Urothelium cell line (cell line): ENCODE data around the gene PHC2.

ENCODE experiments used
- DNase-seq: peaks from one replicate; pipeline ENCODE4 v3.0.0; 2011; ENCODE audit warnings: low spot score, mixed read lengths
- FAIRE-seq: peaks from 2 replicates; lab custom pipeline; 2011; peaks lifted over from hg19 to GRCh38; lab: Jason Lieb, UNC

The PHC2 gene

DNA sequence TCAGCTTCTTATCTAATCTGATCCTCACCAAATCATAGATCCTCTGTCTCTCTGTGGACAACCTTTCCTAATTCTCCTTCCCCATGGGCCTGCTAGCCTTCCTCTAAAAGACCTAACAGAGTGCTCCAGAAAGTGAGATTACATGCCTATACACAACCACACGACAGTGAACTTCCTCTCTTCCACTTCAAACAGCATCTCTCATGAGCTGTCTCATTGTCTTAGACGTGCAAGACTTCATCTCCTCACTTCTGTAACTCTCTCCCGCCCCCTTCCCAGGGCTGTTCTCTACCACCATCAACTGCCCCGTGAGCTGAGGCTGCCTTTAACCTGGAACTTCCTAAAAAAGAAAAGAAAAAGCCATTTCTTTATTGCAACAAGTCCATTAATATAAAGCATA, 95.9 kb downstream of the PHC2 start:
- FAIRE-seq = no peak
- no peak for DNase-seq

DNA sequence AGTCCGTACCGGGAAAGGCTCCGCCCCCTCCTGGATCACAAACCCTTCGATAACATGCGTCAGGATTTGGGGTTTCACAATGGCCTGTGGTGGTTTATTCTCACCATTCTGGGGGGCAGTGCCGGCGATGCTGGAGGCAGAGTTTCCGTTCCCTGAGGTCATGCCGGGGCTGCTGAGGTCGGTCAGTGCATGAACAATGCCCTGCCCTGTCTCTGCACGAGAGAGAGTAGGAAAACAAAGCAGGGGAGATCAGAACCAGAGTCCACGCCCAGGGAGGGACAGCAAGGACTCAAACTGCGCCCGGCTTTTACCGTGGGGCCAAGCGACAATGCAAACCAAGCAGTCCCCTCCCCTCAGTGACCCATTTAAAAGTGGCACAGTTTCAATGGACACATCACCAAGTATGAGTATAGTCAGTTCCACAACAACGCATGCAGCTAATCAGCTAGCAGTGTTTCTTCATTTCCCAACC, 96.8 kb downstream of the PHC2 start:
- no peak for FAIRE-seq
- DNase-seq = no peak

DNA sequence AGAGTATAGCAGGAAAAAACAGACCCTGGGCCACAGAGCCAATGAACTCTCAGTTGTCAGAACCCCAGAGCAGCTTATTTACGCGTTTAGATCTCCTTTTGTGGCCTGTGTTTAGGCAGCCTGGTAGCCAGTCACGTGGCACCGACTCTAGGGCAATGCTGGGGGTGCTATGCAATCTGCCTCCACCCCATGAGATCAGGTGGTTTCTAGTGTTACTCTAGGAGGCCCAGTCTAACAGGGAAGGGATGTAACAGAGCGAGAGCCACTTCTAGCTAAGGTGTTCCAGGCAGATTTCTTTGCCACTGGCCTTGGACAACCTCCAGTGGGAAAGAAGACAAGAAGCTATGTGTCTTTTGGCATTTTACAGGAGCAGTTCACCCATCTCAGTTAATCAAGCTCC, 98.0 kb downstream of the PHC2 start:
- no peak for DNase-seq
- FAIRE-seq = no peak

DNA sequence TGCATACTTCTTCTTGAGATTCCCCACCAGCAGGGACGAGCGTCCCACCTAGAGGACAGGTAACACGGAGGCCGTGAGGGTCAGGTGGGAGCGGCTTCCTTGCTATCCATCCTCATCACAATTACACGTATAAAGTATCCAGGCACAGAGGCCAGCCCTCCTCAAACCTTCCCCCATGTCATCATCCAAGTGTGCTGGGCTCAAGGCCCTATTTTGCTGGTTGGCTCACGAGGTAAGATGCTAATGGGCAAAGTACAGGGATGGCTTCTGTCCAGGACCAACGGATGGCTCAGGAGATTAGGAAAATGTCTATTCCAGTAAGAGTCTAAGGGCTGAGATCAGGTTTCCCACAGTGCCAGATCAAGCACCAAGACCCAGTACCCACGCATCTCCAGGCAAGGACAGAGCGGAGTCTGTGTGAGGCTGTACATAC, 98.5 kb downstream of the PHC2 start:
- DNase-seq = no peak
- FAIRE-seq = no peak

DNA sequence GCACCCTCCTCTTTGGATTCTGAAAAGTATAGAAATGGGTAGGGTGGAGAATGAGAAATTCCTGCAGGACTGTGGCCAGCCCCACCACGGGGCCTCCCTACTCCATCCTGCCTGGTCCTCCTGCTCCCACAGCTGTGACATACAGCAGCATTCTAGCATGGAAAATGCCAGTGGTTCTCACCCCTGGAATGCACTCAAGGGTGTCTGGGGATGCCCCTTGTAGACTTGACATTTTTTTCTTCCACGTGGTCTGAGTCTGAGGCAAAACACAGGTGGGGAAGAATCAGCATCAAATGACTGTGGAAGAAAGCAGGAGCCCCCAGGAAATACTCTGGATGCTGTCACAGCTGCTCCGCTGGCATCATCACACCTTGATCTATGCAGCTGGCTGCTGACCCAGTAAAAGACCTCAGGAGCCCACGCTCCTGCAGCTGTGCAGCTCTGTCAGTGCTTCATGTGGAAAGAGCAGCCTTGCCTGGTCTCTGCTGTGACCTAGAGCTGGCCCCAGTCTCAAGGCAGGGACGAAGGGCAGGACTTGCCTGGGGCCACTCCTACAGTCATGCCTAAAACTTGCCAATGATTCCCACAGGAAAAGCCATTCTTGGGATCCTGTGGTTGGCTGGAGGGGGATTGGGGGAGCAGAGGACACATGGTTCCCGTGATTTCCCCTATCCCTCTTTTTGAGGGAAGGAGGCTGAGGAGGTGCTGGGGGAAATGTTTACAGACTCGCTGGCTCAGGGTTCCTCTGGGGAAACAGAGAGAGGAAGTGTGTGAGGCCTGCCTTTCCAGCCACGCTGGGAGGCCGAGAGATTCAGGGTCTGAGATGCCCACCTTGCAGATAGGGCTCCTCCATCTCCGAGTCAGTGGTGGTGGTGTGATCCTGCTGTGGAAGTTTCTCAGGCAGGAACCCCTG, 99.2 kb downstream of the PHC2 start:
- no peak for FAIRE-seq
- DNase-seq = no peak

DNA sequence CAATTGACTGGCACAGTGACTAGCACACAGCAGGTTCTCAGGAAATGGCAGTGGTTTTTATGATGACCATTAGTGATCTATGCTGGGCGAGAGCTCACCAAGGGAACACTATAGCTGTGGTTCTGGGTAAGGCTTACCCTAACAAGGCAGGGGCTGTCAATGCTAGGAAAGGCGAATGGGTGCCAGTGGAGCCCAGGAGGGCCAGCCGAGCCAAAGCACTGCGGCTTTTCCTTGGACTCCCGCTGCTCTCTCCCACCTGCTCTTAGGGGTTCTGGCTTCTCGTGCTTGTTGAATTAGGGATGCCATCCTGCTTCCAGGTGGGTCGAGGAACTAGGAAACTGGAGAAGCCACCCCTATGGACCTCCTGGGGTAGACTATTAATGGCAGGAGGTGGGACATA, 100.0 kb downstream of the PHC2 start:
- DNase-seq (no peak), FAIRE-seq (no peak)

DNA sequence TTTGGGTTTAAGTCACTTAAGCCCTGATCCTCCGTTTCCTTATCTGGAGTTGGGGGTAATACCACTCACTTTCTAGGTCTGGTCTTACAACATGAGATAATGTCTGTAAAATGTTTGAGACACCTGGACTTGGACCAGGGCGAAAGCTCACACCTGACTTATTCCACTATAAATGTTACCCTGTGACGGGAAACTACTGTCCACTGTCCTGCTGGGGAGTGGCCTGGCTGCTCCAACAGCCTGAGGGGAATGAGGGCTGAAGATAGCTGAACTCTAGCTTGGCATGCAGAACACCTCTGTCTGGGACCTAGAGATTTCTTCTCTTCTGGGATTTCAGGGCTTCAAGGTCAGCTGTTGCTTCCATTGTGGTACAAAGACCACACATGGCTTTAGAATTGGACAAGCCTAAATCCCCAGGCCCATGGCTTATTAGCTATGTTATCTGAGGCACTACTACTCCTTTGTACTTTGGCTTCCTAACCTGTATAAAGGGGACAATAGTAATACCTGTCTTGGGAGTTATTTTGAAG, 100.5 kb downstream of the PHC2 start:
- no peak for FAIRE-seq
- no peak for DNase-seq

DNA sequence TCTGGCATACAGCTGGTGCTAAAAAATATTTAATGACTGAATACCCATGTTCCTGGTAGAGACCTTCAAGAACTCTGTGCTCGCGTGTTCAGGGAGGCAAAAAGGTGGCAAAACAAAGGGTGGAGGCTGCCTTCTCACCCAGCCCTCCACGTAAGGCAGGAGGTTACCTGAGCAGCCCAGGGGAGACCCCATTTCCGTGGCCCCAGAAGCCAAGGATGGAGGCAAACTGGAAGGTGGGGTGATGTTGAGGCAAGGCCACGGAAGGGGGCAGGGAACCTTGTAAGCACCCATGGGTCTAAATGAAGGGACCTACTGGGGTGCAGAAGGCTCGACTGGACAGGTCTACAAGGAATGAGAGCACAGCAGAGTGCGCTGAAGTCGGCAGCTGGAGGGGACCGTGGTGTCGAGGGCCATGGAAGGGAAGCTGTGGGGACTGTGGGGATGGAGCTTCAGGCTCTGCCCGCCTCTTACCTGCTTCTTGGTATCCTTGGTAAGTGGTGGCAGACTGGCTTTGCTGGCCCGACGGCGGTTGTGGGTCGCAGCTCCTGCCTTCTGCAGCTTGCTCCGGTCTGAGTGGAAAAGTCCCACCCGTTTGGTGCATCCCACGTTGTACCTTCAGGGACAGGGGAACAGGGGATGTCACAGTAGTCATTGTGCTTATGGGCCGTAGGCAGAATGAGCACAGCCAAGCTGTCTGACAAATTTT, 101.1 kb downstream of the PHC2 start:
- FAIRE-seq = no peak
- no peak for DNase-seq

DNA sequence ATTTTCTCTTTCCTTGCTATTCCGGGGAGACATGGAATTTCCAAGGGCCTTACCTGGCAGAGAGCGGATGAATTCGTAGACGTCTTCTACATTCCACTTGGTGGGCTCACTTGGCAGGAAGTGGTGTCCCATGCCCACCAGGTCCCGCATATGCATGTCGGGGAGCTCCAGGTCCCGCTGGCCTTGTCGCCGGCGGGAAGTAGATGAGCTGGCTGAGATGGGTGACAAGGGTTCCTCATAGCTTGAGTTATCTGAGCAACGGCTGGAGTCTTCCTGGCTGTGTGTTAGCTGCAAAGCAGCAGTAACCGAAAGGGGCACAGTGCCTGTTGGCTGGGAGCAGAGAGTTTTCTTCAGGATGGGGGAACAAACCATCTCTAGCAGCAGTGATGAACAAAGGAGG, 102.1 kb downstream of the PHC2 start:
- no peak for DNase-seq
- FAIRE-seq = no peak

DNA sequence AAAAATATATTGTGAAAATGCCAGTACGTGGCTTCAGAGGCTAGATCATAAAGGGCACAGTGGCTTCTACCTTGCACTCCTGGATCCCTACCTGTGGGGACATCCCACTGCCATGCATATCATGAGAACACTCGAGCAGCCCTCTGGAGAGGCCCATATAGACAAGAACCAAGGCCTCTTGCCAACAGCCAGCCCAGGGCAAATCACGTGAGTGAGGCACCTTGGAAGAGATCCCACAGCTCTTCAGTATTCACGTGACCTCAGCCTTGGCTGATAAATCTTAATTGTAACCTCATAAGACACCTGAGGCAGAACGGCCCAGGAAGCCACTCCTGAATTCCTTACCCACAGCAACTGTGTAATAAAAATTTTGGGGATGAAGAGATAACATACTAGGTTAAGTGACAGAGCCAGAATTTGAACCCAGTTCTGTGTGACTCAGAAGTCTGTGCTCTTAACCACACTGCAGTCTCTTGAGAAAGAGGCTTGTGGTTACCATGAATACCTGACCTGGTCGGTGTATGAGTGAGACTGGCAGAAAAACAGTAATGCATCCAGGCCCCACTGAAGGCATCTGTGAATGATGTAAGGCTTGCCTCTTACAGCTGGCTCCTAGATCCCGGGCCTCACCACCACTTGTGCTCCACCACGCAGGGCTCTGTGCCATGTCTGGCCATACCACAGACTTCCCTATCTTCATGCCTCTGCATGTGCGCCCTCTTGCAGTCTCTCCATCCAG, 103.1 kb downstream of the PHC2 start:
- peak; percentile 58 for DNase-seq
- FAIRE-seq = no peak

DNA sequence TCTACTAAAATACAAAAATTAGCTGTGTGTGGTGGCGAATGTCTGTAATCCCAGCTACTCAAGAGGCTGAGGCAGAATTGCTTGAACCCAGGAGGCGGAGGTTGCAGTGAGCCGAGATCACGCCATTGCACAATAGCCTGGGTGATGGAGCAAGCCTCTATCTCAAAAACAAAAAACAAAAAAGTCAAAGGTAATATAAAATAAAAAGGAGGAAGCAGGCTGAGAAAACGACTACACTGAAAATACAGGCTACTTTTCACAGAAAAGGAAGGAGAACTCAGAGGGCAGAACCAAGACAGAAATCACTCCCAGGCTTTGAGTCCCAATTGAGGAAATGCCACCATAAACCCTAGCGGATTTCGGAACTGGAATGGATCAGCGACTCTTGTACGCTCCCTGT, 104.1 kb downstream of the PHC2 start:
- FAIRE-seq (no peak), DNase-seq (no peak)

DNA sequence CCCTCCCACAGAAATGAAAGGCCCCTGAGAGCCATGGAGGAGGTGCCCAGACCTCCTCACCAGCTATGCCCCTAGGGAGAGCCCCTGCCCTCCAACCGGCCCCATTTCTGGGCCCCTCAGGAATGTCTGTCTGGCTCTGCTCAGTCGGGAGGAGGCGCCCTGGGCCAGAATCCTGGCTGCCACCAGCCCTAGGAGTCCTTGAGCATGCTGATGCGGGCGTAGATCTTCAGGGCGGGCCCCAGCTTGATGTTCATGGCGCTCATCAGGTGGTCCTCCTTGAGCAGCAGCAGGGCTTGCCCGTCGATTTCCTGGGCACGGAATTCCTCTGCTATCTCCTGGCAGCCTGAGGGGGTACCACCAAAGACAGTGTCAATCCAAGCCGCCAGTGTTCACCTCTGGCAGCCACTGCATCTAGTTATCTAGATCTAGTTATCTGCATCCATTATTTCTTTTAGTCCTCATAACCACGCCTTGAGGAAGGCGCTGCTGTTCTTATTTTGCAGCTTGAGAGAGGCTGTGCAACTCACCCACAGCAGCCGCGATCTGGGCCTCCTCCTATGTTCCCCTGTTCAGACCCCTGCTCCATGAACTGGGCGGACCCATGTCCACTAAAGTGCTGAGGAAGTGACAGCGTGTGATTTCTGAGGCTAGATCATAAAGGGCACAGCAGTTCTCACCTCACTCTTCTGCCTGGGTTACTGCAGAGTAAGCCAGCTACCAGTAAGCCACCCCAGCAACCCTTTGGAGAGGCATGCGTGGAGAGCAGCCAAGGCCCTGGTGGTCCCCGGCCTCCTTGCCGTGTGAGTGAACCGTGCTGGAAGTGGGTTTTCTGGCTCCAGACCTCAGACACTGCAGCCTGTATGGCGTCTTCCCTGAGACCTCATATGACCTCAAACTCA, 106.0 kb downstream of the PHC2 start:
- no peak for FAIRE-seq
- DNase-seq = no peak

DNA sequence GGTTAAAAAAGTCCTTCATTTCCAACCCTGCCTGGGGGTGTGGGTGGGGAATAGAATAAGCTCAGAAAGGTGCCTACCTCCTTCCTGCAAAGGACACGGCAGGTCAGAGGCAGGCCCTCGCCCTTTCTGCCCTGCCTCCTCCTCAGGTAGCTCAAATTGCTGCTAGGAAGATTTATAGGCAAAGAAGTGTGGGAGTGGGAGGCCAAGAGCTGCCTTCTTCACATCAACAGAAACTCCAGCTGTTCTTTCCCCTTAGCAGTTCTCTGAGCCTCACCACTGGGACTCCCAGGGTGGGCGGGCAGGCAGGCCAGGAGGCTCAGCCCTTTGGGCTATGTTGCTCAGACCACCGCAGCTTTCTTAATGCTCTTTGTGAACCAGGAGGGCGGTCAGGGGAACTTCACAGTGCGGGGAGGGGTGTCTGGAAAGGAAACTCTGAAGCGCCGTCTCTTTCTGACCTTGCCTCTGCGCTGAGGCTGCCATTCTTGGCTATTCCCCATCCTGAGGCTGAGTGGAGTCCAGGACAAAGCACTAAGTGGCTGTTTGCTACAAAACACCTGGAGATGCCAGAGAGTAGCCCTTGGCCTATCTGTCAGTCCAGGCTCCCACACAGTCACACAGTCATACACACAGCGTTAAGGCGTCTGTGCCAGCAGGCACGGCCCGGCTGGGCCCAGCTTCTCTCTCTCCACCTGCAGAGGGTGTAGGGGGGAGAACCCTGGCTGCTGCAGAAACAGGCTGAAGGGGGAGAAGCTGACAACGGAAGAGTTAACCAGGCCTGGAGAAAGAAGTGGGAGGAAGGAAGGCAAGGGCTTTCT, 107.0 kb downstream of the PHC2 start:
- FAIRE-seq (no peak), DNase-seq (no peak)

DNA sequence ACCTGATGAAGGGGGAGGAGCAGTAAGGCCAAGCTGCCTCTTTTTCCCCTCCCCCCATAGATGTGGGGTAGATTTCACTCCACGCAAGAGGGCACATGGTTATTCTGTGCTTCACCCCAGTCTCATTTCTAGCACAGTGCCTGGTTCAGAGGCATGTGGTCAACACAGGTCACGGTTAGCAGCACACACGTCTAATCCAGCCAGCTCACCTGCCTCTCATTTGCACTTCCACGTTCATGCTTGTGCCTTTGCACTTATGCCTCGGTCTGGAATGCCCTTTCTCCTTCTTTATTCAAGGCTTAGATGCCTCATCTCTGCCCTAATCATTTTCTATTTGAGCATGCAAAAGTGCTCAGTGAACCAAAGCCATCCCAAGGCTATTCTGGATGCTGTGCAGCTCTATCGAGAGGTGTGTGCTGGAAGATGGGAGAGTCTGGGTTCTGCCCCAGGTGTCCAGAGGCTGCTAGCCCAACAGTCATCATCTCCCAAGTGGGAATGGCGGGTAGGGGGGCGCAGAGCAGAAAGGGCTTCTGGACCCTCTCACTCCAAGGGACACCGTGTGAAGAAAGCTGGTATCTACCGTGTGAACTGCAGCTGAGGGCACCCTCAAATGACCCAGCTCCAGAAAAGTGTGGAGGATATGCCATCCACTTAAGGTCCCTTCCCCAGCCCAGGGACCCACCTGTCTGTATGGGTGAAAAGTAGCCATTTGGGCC, 107.9 kb downstream of the PHC2 start:
- DNase-seq = no peak

DNA sequence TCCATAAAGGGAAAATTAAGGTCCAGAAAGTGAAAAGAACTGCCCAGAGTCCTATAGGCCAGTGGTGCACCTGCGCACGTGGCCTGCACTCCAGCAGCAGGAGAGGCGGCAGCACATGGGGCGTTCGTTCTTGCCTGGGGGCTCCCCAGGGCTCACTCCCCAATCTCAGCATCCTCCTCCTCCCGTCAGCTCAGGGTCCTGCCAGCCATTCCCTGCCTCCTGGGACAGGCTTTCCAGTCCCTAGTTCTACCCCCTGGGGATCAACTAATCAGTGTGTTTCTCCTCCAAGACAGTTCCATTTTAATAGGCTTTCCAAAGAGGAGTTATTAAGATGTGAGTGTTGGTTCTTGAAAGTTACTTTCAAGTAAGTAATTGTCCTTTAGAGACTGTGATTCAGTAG, 108.8 kb downstream of the PHC2 start:
- DNase-seq (no peak), FAIRE-seq (no peak)

More for the DNA sequence above, 107.9 kb downstream of the PHC2 start:
- no peak for FAIRE-seq

DNA sequence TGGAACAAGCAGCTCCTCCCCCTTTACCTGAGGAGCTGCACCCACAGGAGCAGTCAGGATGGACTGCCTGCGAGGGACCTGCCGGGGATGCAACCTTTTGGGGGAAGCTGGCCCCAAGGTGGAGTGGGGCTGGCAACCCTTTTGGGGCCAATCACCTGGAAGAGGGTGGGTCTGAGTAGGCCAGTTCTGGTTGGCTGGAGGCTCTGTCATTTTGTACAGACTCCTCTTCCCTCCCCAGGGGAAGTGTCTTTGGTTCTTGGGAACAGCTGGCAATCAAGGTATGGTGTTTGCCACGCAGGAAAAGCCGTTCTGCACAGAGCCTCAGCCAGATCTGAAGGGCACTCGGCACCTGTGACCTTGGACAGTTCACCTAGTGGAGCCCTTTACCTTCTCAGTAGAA, 109.7 kb downstream of the PHC2 start:
- FAIRE-seq (no peak), DNase-seq (no peak)

DNA sequence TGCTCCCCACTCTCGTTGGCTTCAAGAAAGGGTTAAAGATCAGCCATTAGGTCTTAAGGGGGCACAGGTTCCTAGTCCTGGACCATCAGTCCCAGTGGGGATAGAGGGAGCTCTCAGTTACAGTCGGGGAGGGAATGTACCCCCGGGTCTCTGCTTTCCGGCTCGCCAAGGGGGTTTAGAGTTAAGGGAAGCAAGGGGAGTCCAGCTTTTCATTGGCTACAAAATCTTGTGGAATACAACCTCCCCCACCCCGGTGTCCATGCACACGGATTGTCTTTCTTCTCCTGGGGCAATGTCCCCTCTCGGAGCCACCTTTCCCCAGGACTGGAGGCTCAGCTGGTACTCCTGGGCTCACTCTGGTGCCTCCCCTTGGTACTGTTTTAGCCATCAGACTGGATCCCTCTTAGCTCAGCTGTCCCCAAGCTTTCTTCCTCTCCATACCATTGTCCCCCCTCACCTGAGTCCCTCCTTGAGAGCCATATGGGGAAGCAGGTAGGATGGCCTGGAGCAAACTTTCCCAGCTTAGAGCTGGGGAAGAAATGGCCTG, 110.2 kb downstream of the PHC2 start, which contains the start of gene A3GALT2:
TSS of gene A3GALT2 (minus strand) at position 480 of the 547 bp plus-strand sequence. CDS start at position 480, 0 bp downstream.
- FAIRE-seq (no peak), DNase-seq (no peak)

DNA sequence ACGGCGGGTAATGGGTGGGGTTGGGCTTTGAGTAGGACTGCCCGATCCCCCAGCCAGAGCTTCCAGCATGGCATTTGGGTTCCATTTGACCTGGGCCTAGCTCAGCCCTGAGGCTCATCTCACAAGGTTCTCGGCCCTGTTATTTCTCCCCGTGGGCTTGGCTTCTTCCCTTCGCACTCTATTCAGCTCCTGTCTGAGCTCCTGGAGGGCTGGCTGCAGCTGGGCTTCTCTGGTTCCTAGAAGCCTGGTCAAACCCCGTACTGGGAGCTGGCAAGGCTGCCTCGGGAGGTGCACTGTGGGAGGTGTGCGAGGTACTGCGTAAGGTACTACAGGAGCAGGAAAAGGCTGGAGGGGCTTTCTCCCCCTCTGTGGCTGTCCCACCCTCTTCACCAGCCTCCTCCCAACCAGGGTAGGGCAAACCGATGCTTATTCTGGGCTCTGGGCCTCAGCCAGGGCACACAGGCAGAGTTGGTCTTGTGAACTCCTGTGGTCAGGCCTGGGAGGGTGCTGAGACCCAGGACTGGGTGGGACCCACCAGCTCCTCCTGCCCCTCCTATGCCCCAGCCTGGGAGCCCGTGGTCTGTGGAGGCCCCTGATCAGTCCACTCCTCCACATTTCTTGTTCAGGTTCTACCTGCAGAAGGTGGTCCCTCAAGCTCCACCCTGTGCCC, 110.8 kb downstream of the PHC2 start:
- no peak for DNase-seq
- no peak for FAIRE-seq
